Epithelial cell of prostate (primary cell): ENCODE data around the gene ANXA3.
"Not testable (repeated sequence)": the region's sequence is repeated elsewhere in the genome, so short reads cannot be mapped to it uniquely, and the experiment has no call there.

ENCODE experiments used
- DNase-seq: peaks from one replicate; pipeline ENCODE4 v3.0.0-alpha.2; 2011; ENCODE audit warnings: low read depth, low spot score
- H3K27ac ChIP-seq: fragments of 450-650 bp; 2 replicates; pipeline ENCODE4 v1.5.1; 2017; ENCODE audit warnings: mild to moderate bottlenecking

Gene ANXA3

DNA sequence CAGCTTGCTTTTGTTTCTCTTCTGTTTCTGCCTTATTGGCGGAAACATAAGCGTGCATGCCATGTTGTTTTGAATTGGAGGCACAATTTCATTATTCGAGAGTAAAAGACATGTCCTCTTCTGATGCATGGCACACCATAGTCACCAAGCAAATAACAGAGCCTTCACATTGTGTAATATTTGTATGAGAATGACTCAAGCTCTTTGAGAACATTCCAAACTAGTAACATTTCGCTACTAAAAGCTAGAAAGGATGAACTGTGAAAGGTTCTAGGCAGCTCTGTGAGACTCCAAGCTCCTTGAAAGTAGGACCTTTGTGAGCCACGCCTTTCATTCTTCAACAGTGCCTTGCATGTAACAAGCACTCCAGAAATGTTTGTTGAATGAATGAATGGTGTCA, 9.2 kb upstream of the ANXA3 start:
- peak; percentile 50 for DNase-seq
- H3K27ac ChIP-seq, result peak overlapping the region; percentile 86

GRCh38 chr4:78543424-78544125, 8.0 kb upstream of the ANXA3 start:
- peak overlapping the region; percentile 86 for H3K27ac ChIP-seq
- no peak for DNase-seq

- no peak for DNase-seq
- peak overlapping the region; percentile 86 for H3K27ac ChIP-seq
Observed at GRCh38 chr4:78544678-78545077, 6.9 kb upstream of the ANXA3 start.

- DNase-seq, result no peak
- H3K27ac ChIP-seq, result peak overlapping the region; percentile 86
Observed at GRCh38 chr4:78545275-78546246, 6.0 kb upstream of the ANXA3 start.

GRCh38 chr4:78547899-78548298, 3.7 kb upstream of the ANXA3 start:
- not testable (repeated sequence) for H3K27ac ChIP-seq, DNase-seq

DNA sequence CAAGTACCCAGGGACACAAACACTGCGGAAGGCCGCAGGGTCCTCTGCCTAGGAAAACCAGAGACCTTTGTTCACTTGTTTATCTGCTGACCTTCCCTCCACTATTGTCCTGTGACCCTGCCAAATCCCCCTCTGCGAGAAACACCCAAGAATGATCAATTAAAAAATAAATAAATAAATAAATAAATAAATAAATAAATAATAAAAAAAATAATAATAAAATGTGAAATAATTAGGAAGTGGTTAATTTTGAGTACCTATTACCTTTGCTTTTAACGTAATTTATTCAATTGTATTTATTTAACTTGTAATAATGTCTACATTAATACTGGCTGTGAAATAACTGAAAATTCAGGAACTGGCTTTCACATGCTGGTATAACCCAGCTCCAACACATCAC, 2.7 kb upstream of the ANXA3 start:
- DNase-seq, H3K27ac ChIP-seq: not testable (repeated sequence)

GRCh38 chr4:78552389-78553042, 946 bp downstream of the ANXA3 start:
- peak overlapping the region; percentile 100 for H3K27ac ChIP-seq
- peak; percentile 49 for DNase-seq

DNA sequence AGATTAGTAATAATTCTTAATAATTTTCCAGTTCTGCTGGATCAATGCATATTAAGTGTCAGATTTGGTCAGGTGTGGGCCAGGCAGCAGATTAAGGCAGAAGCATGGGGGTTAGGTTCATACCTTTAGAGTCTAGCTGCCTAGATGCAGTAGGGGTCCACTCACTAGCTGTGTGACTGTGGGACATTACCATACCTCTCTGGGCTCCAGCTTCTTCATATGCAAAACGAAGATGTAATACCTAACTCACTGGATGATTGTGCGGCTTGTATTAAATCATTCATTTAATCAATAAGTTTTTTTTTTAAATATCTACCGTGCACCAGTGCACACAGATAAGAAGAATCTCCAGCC, 1.4 kb downstream of the ANXA3 start:
- DNase-seq, result no peak
- H3K27ac ChIP-seq, result peak overlapping the region; percentile 100

DNA sequence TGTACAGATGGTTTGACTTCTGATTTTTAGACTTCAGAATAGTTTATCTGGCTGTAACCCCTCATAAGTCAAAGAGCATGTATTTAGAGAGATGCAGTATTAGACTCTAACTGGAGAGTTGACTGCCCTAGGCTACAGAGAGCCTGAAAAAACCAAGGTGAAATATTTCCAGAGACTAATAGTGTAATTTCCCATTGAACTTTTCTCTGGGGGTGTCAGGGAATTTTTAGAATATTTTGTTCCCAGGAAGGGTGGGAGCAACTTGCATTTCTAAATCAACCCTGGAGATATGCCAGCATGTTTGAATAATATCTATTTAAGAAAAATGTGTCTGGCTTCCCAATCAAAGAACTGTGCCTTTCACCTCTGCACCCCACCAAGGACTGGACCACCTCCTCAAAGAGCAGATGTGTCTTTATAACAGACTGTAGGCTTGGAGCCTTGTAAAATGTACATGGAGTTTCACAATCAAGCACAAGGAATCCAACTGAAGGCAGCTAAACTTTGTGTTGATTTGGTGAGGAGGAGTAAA, 2.0 kb downstream of the ANXA3 start:
- no peak for DNase-seq
- peak overlapping the region; percentile 100 for H3K27ac ChIP-seq

- peak overlapping the region; percentile 100 for H3K27ac ChIP-seq
- no peak for DNase-seq
Observed at GRCh38 chr4:78556665-78557064, 5.1 kb downstream of the ANXA3 start.

GRCh38 chr4:78557841-78558240, 6.3 kb downstream of the ANXA3 start:
- no peak for DNase-seq
- H3K27ac ChIP-seq, result peak overlapping the region; percentile 100

- no peak for DNase-seq
- H3K27ac ChIP-seq, result peak overlapping the region; percentile 100
Observed at GRCh38 chr4:78558410-78558809, 6.8 kb downstream of the ANXA3 start.

GRCh38 chr4:78560296-78560963, 8.9 kb downstream of the ANXA3 start:
- no peak for DNase-seq
- H3K27ac ChIP-seq, result peak overlapping the region; percentile 100

- no peak for DNase-seq
- H3K27ac ChIP-seq, result peak overlapping the region; percentile 100
Observed at GRCh38 chr4:78561677-78562076, 10.1 kb downstream of the ANXA3 start.

GRCh38 chr4:78562687-78563086, 11.1 kb downstream of the ANXA3 start:
- H3K27ac ChIP-seq, result peak overlapping the region; percentile 100
- DNase-seq, result no peak

GRCh38 chr4:78565971-78566372, 14.4 kb downstream of the ANXA3 start:
- DNase-seq, result peak; percentile 73
- H3K27ac ChIP-seq, result peak overlapping the region; percentile 100

- peak overlapping the region; percentile 100 for H3K27ac ChIP-seq
- DNase-seq, result no peak
Observed at GRCh38 chr4:78566834-78567499, 15.4 kb downstream of the ANXA3 start.

DNA sequence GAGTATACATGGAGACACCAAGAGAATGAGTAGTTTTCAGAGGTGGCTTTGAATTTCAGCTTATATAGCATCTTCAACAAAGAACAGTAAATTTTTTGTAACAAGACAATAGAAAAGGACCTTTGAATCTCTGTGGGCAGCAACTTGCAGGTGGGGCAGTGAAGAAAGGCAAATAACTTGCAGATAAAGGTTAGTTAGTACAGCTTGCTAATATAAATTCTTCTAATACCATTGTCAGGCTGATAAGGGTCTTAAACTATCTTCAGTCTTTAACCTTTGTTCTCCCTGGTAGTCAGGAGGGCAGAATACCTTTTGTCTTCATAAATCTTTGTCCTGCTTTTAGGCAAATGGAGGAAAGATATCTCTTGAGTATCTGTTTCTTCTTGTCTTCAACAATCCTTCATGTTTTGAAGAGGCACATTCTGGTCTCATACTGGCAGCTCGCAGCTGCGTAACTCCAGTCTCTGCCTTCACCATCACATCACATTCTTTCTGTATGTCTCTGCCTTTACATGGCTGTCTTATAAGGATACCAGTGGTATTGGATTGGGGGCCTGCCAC, 16.0 kb downstream of the ANXA3 start:
- peak overlapping the region; percentile 100 for H3K27ac ChIP-seq
- no peak for DNase-seq

- DNase-seq, result no peak
- peak overlapping the region; percentile 100 for H3K27ac ChIP-seq
Observed at GRCh38 chr4:78568640-78569305, 17.2 kb downstream of the ANXA3 start.
